OCI-LY1 (cell line): Measurements from ENCODE around the gene CDH19.

ENCODE experiments used
- CTCF ChIP-seq: fragments of 200-600 bp; sonication (generic), shearing (Covaris generic); IDR thresholded peaks from 2 replicates; pipeline ENCODE4 v1.5.1; 2017; ENCODE audit warnings: mild to moderate bottlenecking, antibody characterized with exemption, low read length, moderate library complexity, mixed read lengths
- EZH2 ChIP-seq: fragments of 200-600 bp; sonication (generic), shearing (Covaris generic); IDR thresholded peaks from 2 replicates; pipeline ENCODE4 v1.8.0; 2017; ENCODE audit warnings: borderline replicate concordance, mixed run types, mild to moderate bottlenecking, antibody characterized with exemption, low read length, moderate library complexity, mixed read lengths

- TF ChIP-seq CTCF (no peak), EZH2 (no peak)
Observed at GRCh38 chr18:66557091-66557490, 46.8 kb downstream of the CDH19 start.
